NCI-H2107 treated with DMSO at 0.1 percent for 48 hours (cell line): ENCODE measurements around the gene SEPTIN1.
"Not testable (repeated sequence)": the region's sequence is repeated elsewhere in the genome, so short reads cannot be mapped to it uniquely, and the experiment has no call there.

Experiments used
- DNase-seq: peaks from one replicate; lab custom pipeline; 2025; ENCODE audit not compliant: unreplicated experiment; lab: John Stamatoyannopoulos, UW

SEPTIN1 gene

GRCh38 chr16:30401768-30402425 is 19.5 kb upstream of the SEPTIN1 start:
- no peak for DNase-seq

GRCh38 chr16:30399435-30400186 is 17.2 kb upstream of the SEPTIN1 start:
- no peak for DNase-seq

- DNase-seq, result no peak
These were observed 16.5 kb upstream of the SEPTIN1 start for GRCh38 chr16:30398661-30399434.

- no peak for DNase-seq
These were observed 15.7 kb upstream of the SEPTIN1 start for GRCh38 chr16:30397776-30398660.

GRCh38 chr16:30397056-30397455 is 14.7 kb upstream of the SEPTIN1 start:
- DNase-seq, result no peak

- not testable (repeated sequence) for DNase-seq
These were observed 14.3 kb upstream of the SEPTIN1 start for GRCh38 chr16:30396627-30397026.

- no peak for DNase-seq
These were observed 13.7 kb upstream of the SEPTIN1 start for GRCh38 chr16:30395992-30396585.

GRCh38 chr16:30395155-30395991 is 13.0 kb upstream of the SEPTIN1 start, which contains the start of gene ZNF48:
TSS of gene ZNF48 (plus strand) at chr16:30395420. CDS start at chr16:30395795, 375 bp downstream.
- DNase-seq, result peak; percentile 78

- no peak for DNase-seq
These were observed 12.3 kb upstream of the SEPTIN1 start for GRCh38 chr16:30394592-30395154.

- no peak for DNase-seq
These were observed 1.2 kb upstream of the SEPTIN1 start for GRCh38 chr16:30383521-30383920.

- DNase-seq, result no peak
These were observed 895 bp downstream of the SEPTIN1 start for GRCh38 chr16:30381291-30382041.

GRCh38 chr16:30380803-30381208 is 1.6 kb downstream of the SEPTIN1 start:
- DNase-seq, result no peak

- DNase-seq, result no peak
These were observed 2.1 kb downstream of the SEPTIN1 start for GRCh38 chr16:30380072-30380802.

GRCh38 chr16:30379158-30379783 is 3.1 kb downstream of the SEPTIN1 start:
- DNase-seq, result no peak

- DNase-seq, result peak; percentile 73
These were observed 3.9 kb downstream of the SEPTIN1 start for GRCh38 chr16:30378236-30379157.

GRCh38 chr16:30377812-30378235 is 4.5 kb downstream of the SEPTIN1 start:
- peak; percentile 73 for DNase-seq
